Measurements from ENCODE around the gene LRRC8C. TPM values are rescaled to one million over a fixed set of nuclear protein-coding genes. Genes with fewer than 3 reads are reported as not detected.

Gene LRRC8C
- total and polyA plus RNA-seq, 2 experiments from 2014 or later: 0.70 to 1.5 TPM

GRCh38 chr1:89633248-89633799 is 404 bp downstream of the LRRC8C start:
- Histone ChIP-seq H3K27ac (peak overlapping the region; percentile 53), H3K4me3 (peak overlapping the region; percentile 80), H3K4me1 (ENCODE audit: insufficient read depth) (peaks cover 4% of the 10 kb centered on the region), H3K79me2 (no peaks in the 10 kb centered on the region), H3K27me3 (peaks cover 12% of the 10 kb centered on the region), H2AFZ (peak overlapping the region; percentile 85), H4K20me1 (ENCODE audit: insufficient read depth, poor library complexity, severe bottlenecking) (no peaks in the 10 kb centered on the region), H3K9me3 (ENCODE audit: low read depth) (no peaks in the 10 kb centered on the region), H3K9me2 (replicated peaks; ENCODE audit: insufficient read depth) (no peaks in the 10 kb centered on the region), H3K36me3 (replicated peaks; ENCODE audit: insufficient read depth, low read depth) (no peaks in the 10 kb centered on the region), H3K4me2 (peak overlapping the region; percentile 98)
- peak; percentile 57 for DNase-seq (ENCODE audit: low spot score)
- 0% methylated on average over 18 of the region's 57 CpGs for WGBS (ENCODE audit: low lambda C conversion rate, missing lambda C conversion rate)
- TF ChIP-seq EZH2phosphoT487 (IDR thresholded peaks at IDR 0.05; ENCODE audit: low read depth, severe bottlenecking, unreplicated experiment) (no peak), EZH2 (IDR thresholded peaks at IDR 0.05; ENCODE audit: borderline replicate concordance) (peak; percentile 31)

- no peaks in the 10 kb centered on the region for H3K79me2 ChIP-seq
- WGBS (ENCODE audit: low lambda C conversion rate, missing lambda C conversion rate): 5% methylated on average over 32 of the region's 32 CpGs
- H3K27me3 ChIP-seq: peaks cover 12% of the 10 kb centered on the region
- H3K9me2 ChIP-seq (replicated peaks; ENCODE audit: insufficient read depth): no peaks in the 10 kb centered on the region
- no peak overlapping the region for H3K27ac ChIP-seq
- H4K20me1 ChIP-seq (ENCODE audit: insufficient read depth, poor library complexity, severe bottlenecking): no peaks in the 10 kb centered on the region
- peak; percentile 25 for DNase-seq (ENCODE audit: low spot score)
- H3K36me3 ChIP-seq (replicated peaks; ENCODE audit: insufficient read depth, low read depth): no peaks in the 10 kb centered on the region
- peak overlapping the region; percentile 98 for H3K4me2 ChIP-seq
- no peaks in the 10 kb centered on the region for H3K9me3 ChIP-seq (ENCODE audit: low read depth)
- peak overlapping the region; percentile 85 for H2AFZ ChIP-seq
- H3K4me3 ChIP-seq: peak overlapping the region; percentile 80
- peaks cover 4% of the 10 kb centered on the region for H3K4me1 ChIP-seq (ENCODE audit: insufficient read depth)
- TF ChIP-seq EZH2phosphoT487 (IDR thresholded peaks at IDR 0.05; ENCODE audit: low read depth, severe bottlenecking, unreplicated experiment): no peak
- peak; percentile 6 for TF ChIP-seq EZH2 (IDR thresholded peaks at IDR 0.05; ENCODE audit: borderline replicate concordance)
Observed at GRCh38 chr1:89633800-89634625, 1.1 kb downstream of the LRRC8C start.

- no peaks in the 10 kb centered on the region for H3K79me2 ChIP-seq
Observed at GRCh38 chr1:89635825-89636815, 3.2 kb downstream of the LRRC8C start.

GRCh38 chr1:89637496-89637895 is 4.6 kb downstream of the LRRC8C start:
- no peak overlapping the region for H3K27ac ChIP-seq
- TF ChIP-seq EZH2phosphoT487 (IDR thresholded peaks at IDR 0.05; ENCODE audit: low read depth, severe bottlenecking, unreplicated experiment) (no peak), EZH2 (IDR thresholded peaks at IDR 0.05; ENCODE audit: borderline replicate concordance) (no peak)
- TF ChIP-seq, protein P1, sequence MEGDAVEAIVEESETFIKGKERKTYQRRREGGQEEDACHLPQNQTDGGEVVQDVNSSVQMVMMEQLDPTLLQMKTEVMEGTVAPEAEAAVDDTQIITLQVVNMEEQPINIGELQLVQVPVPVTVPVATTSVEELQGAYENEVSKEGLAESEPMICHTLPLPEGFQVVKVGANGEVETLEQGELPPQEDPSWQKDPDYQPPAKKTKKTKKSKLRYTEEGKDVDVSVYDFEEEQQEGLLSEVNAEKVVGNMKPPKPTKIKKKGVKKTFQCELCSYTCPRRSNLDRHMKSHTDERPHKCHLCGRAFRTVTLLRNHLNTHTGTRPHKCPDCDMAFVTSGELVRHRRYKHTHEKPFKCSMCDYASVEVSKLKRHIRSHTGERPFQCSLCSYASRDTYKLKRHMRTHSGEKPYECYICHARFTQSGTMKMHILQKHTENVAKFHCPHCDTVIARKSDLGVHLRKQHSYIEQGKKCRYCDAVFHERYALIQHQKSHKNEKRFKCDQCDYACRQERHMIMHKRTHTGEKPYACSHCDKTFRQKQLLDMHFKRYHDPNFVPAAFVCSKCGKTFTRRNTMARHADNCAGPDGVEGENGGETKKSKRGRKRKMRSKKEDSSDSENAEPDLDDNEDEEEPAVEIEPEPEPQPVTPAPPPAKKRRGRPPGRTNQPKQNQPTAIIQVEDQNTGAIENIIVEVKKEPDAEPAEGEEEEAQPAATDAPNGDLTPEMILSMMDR (IDR thresholded peaks at IDR 0.05; ENCODE audit: poor library complexity): no peak
- no peak overlapping the region for H2AFZ ChIP-seq
- H3K4me1 ChIP-seq (ENCODE audit: insufficient read depth): no peaks in the 10 kb centered on the region
- H3K4me3 ChIP-seq: no peak overlapping the region
- H3K79me2 ChIP-seq: no peaks in the 10 kb centered on the region
- peaks cover 12% of the 10 kb centered on the region for H3K27me3 ChIP-seq
- H3K4me2 ChIP-seq: no peak overlapping the region
- DNase-seq (ENCODE audit: low spot score): no peak
- H4K20me1 ChIP-seq (ENCODE audit: insufficient read depth, poor library complexity, severe bottlenecking): no peaks in the 10 kb centered on the region
- H3K9me3 ChIP-seq (ENCODE audit: low read depth): no peaks in the 10 kb centered on the region
- peaks cover 4% of the 10 kb centered on the region for H3K9me2 ChIP-seq (replicated peaks; ENCODE audit: insufficient read depth)
- no peaks in the 10 kb centered on the region for H3K36me3 ChIP-seq (replicated peaks; ENCODE audit: insufficient read depth, low read depth)

More at GRCh38 chr1:89635825-89636815, 3.2 kb downstream of the LRRC8C start:
- no peaks in the 10 kb centered on the region for H4K20me1 ChIP-seq (ENCODE audit: insufficient read depth, poor library complexity, severe bottlenecking)
- H3K4me3 ChIP-seq: no peak overlapping the region
- no peak overlapping the region for H3K4me2 ChIP-seq
- no peaks in the 10 kb centered on the region for H3K36me3 ChIP-seq (replicated peaks; ENCODE audit: insufficient read depth, low read depth)
- H3K4me1 ChIP-seq (ENCODE audit: insufficient read depth): peaks cover 4% of the 10 kb centered on the region
- DNase-seq (ENCODE audit: low spot score): no peak
- no peak overlapping the region for H3K27ac ChIP-seq
- TF ChIP-seq, protein P1 (IDR thresholded peaks at IDR 0.05; ENCODE audit: poor library complexity): no peak
- TF ChIP-seq EZH2 (IDR thresholded peaks at IDR 0.05; ENCODE audit: borderline replicate concordance) (no peak), EZH2phosphoT487 (IDR thresholded peaks at IDR 0.05; ENCODE audit: low read depth, severe bottlenecking, unreplicated experiment) (no peak)
- H3K27me3 ChIP-seq: peaks cover 12% of the 10 kb centered on the region
- whole genome bisulfite sequencing (ENCODE audit: low lambda C conversion rate, missing lambda C conversion rate): 74% methylated on average over 6 of the region's 6 CpGs
- H2AFZ ChIP-seq: no peak overlapping the region
- peaks cover 4% of the 10 kb centered on the region for H3K9me2 ChIP-seq (replicated peaks; ENCODE audit: insufficient read depth)
- H3K9me3 ChIP-seq (ENCODE audit: low read depth): no peaks in the 10 kb centered on the region

Data from hepatocyte (in vitro differentiated cells).